ENCODE data around the gene ZBTB22.

DNA sequence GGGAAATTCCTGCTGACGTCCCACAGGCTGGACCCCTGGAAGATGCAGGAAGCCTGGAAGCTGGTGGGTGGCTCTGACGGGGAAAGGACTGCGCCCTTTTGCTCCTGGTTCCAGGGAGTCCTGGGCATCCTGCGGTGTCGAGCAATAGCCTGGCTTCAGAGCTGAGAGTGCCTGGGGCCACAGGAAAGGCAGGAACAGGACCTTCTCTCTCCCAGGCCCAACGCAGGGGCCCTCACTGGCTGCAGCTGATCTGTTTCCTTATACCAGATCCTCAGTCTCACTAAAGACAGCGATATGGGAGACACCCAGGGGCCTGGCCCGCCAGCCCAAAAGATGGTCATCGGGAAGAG, 39.2 kb downstream of the ZBTB22 start:
- TF ChIP-seq CTCF (IDR thresholded peaks at IDR 0.05) = no peak
- no peak for TF ChIP-seq POLR2AphosphoS5 (IDR thresholded peaks at IDR 0.05)

Measured in prostate gland (tissue), 2 donors.